Measurements from ENCODE around the gene UBTD2. TPM values are rescaled to one million over a fixed set of nuclear protein-coding genes. Genes with fewer than 3 reads are reported as not detected.
"Not testable (repeated sequence)": the region's sequence is repeated elsewhere in the genome, so short reads cannot be mapped to it uniquely, and the experiment has no call there.

The UBTD2 gene
- total RNA-seq, 1 donor from 2014 or later, result 22.2 TPM

DNA sequence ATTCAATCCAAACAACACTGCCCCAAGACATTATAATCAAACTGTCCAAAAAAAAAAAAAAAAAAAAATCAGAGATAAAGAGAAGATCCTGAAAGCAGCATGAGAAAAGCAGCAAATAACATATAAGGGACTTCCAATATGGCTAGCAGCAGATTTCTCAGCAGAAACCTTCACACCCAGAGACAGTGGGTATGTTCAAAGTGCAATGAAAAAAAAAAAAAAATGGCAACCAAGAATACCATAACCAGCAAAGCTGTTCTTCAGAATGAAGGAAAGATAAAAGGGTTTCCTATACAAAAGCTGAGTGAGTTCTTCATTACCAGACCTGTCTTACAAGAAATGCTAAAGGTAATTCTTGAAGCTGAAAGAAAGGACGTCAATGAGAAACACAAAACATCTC lies 32.1 kb downstream of the UBTD2 start:
- DNase-seq (ENCODE audit: low read depth, low spot score), result no peak

DNA sequence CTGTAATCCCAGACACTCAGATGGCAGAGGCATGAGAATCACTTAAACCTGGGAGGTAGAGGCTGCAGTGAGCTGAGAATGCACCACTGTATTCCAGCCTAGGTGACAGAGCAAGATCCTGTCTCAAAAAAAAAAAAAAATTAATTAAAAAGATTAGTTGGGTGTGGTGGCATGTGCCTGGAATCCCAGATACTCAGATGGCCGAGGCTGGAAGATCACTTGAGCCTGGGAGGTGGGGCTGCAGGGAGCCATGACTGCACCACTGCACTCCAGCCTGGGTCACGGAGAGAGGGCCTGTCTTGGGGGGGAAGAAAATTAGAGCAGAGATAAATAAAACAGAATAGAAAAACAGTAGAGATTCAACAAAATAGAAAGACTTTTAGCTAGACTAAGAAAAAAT lies 34.9 kb downstream of the UBTD2 start:
- no peak for DNase-seq (ENCODE audit: low read depth, low spot score)

- no peak for DNase-seq (ENCODE audit: low read depth, low spot score)
These were observed 37.9 kb downstream of the UBTD2 start for GRCh38 chr5:172245703-172246125.

- no peak for DNase-seq (ENCODE audit: low read depth, low spot score)
These were observed 38.5 kb downstream of the UBTD2 start for GRCh38 chr5:172245046-172245445.

GRCh38 chr5:172243302-172243701 lies 40.3 kb downstream of the UBTD2 start:
- DNase-seq (ENCODE audit: low read depth, low spot score), result no peak

DNA sequence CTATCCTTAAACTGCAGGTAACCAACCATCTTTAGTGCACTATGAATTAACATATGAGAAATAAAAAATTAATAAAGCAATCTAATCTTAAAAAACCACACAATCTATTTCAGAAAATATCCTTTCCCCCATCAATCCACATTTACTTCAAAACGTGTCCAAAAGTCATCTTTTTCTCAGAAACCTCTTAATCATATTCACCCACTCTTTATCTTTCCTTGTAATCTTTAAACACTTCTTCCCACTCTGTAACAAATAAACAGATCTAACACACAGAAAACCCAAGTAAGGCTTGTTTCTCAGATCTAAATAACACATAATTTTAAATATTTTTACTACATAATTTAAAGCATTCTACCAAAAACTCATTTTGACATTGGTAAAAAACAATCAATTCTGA lies 45.2 kb downstream of the UBTD2 start:
- no peak for DNase-seq (ENCODE audit: low read depth, low spot score)

- no peak for DNase-seq (ENCODE audit: low read depth, low spot score)
These were observed 47.5 kb downstream of the UBTD2 start for GRCh38 chr5:172235827-172236736.

- DNase-seq (ENCODE audit: low read depth, low spot score), result no peak
These were observed 48.3 kb downstream of the UBTD2 start for GRCh38 chr5:172235132-172235780.

GRCh38 chr5:172234031-172234430 lies 49.5 kb downstream of the UBTD2 start:
- no peak for DNase-seq (ENCODE audit: low read depth, low spot score)

DNA sequence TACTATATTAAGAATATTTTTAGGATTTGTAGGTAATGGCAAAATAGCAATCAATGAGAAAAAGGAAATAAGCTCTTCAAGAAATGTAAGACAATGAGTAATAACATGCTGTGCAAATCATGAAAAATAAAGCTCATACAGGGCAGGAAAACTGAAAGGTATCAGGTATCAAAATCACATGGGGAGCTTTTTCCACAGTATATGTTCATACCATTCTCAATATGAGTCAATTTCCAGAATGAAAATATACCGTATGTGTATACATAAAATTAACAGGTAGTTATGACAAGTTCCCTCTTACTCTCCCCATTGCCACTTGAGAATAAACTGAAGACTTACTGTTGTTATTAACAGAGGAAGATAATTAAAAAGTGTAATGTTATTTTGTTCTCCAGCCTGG lies 53.7 kb downstream of the UBTD2 start:
- no peak for DNase-seq (ENCODE audit: low read depth, low spot score)

GRCh38 chr5:172224996-172225395 lies 58.6 kb downstream of the UBTD2 start:
- no peak for DNase-seq (ENCODE audit: low read depth, low spot score)

DNA sequence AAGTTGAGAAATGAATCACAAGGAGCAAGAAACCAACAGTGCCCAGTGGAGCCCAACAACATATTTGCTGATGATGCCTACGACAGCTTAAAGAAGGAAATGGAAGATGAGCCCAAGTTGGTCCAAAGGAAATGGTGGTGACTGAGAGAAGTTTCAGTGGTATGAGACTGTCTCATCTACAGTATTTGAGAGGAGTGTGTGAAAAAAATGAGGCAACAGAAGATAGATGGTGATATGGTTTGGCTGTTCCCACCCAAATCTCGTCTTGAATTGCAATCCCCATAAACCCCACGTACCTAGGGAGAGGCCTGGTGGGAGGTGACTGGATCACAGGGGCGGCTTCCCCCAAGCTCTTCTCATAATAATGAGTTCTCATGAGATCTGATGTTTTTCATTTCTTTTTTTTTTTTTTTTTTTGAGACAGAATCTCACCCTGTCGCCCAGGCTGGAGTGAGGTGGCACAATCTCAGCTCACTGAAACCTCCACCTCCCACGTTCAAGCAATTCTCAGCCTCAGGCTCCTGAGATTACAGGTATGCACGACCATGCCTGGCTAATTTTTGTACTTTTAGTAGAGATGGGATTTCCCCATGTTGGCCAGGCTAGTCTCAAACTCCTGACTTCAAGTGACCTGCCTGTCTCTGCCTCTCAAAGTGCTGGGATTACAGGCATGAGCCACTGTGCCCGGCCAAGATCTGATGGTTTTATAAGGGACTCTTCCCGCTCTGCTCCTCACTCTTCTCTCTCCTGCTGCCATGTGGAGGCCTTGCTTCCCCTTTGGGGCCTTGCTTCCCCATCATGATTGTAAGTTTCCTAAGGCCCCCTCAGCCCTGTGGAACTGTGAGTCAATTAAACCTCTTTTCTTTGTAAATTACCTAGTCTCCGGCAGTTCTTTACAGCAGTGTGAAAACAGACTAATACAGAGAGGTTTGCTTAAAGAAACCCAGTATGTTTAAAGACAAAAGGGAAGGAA lies 59.4 kb downstream of the UBTD2 start:
- no peak for DNase-seq (ENCODE audit: low read depth, low spot score)

DNA sequence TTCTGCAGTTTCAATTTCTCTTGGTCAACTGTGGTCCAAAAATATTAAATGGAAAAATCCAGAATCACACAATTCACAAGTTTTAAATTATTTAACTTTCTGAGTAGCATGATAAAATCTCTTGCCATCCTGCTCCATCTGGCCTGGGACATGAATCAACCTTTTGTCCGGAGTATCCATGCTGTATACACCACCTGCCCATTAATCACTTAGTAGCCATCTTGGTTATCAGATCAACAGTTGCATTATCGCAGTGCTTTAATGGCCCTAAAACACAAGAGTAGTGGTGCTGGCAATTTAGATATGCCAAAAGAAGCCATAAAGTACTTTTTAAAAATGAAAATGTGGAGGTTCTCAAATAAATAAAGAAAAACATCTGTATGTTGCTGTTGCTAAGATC lies 64.3 kb downstream of the UBTD2 start:
- DNase-seq (ENCODE audit: low read depth, low spot score), result no peak

DNA sequence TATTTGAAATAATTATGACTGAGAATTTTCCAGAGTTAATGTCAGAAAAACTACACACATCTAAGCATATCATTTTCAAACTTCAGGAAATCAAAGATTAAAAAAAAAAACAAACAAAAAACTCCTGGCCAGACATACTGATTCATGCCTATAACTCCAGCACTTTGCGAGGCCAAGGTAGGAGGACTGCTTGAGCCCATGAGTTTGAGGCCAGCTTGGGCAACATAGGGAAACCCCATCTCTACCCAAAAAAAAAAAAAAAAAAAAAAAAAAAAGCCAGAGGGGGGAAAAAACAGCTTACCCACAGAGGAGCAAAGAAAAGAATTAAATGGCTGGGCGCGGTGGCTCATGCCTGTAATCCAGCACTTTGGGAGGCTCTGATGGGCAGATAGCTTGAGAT lies 67.2 kb downstream of the UBTD2 start:
- no peak for DNase-seq (ENCODE audit: low read depth, low spot score)

- no peak for DNase-seq (ENCODE audit: low read depth, low spot score)
These were observed 70.4 kb downstream of the UBTD2 start for GRCh38 chr5:172213126-172213525.

DNA sequence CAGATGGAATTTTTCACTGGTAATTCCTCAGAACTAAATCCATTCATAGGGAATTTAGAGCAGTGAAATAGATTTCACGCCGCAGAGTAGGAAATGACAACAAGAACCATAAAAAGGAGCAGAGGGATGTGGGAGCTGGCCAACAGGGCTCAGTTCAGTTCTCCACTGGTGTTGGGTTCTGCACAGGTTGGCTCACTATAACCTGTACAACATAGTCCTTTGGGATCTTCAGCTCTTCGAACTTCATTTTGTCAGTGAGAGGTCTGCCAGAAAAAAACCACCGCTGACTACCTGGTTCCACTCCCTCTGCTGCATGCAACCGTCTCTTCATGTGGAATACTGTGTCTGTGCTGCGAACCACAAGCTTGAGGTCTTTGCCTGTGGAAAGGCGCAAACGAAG lies 71.9 kb downstream of the UBTD2 start:
- DNase-seq (ENCODE audit: low read depth, low spot score), result no peak

GRCh38 chr5:172209714-172210113 lies 73.8 kb downstream of the UBTD2 start:
- DNase-seq (ENCODE audit: low read depth, low spot score), result no peak

DNA sequence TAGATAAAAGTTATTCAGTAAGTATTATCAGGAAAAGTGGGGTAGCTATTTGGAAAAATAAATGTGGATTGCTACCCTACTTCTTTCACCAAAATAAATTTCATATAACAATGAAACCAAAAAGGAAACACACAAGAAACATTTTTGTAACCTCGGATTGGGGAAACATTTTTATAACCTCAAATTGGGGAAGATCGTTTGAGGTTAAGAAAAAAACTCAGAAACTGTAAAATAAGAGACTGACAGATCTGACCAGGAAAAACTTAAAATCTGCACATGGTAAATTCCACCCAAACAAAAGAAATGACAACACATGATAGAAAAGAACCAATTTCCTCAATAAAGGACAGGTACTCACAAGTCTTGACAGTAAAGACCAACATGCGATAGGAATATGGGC lies 76.1 kb downstream of the UBTD2 start:
- no peak for DNase-seq (ENCODE audit: low read depth, low spot score)

DNA sequence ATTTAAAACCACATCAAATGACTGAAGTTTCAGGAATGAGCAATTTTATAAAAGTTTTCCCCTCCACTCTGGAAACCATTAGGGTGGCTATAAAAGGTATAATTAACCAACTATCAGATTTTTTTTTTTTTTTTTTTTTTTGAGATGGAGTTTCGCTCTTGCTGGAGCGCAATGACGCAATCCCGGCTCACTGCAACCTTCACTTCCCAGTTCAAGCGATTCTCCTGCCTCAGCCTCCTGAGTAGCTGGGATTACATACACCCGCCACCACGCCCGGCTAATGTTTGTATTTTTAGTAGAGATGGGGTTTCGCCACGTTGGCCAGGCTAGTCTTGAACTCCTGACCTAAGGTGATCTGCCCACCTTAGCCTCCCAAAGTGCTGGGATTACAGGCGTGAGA lies 77.6 kb downstream of the UBTD2 start:
- DNase-seq (ENCODE audit: low read depth, low spot score), result not testable (repeated sequence)

GRCh38 chr5:172200476-172200875 lies 83.1 kb downstream of the UBTD2 start:
- DNase-seq (ENCODE audit: low read depth, low spot score), result no peak

DNA sequence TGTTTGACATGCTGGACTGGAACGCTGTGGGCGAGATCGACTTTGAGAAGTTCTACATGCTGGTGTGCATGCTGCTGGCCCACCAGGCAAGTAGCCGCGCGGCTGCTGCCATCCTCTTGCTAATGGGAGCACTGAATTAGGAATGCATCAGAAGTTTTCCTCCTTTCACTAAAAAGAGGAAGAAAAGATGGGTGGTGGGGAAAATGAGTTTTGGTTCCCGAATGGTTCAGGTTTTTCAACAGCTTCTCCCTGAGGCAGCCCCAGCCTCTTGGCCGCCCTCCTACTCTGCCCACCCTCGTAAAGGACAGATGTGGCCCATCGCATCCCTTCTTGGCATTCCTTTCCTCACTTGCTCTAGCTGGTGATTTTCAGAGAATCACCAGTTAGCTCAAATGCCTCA lies 84.1 kb downstream of the UBTD2 start:
- no peak for DNase-seq (ENCODE audit: low read depth, low spot score)

GRCh38 chr5:172197775-172198174 lies 85.8 kb downstream of the UBTD2 start:
- DNase-seq (ENCODE audit: low read depth, low spot score), result not testable (repeated sequence)
